Activated T-helper 9 cell treated with anti-CD3 and anti-CD28 coated beads, Interleukin-2, amount 50 U/mL, for 16 hours (primary cell): Measurements from ENCODE around the gene IFNLR1.
A peak's percentile ranks its signal among the peaks of the same experiment; 100 is the strongest.
"Not testable (repeated sequence)": the region's sequence is repeated elsewhere in the genome, so short reads cannot be mapped to it uniquely, and the experiment has no call there.

Source experiments
- DNase-seq: peaks from one replicate; pipeline ENCODE4 v3.0.0-alpha.2; 2020; ENCODE audit warnings: low read depth

The IFNLR1 gene

DNA sequence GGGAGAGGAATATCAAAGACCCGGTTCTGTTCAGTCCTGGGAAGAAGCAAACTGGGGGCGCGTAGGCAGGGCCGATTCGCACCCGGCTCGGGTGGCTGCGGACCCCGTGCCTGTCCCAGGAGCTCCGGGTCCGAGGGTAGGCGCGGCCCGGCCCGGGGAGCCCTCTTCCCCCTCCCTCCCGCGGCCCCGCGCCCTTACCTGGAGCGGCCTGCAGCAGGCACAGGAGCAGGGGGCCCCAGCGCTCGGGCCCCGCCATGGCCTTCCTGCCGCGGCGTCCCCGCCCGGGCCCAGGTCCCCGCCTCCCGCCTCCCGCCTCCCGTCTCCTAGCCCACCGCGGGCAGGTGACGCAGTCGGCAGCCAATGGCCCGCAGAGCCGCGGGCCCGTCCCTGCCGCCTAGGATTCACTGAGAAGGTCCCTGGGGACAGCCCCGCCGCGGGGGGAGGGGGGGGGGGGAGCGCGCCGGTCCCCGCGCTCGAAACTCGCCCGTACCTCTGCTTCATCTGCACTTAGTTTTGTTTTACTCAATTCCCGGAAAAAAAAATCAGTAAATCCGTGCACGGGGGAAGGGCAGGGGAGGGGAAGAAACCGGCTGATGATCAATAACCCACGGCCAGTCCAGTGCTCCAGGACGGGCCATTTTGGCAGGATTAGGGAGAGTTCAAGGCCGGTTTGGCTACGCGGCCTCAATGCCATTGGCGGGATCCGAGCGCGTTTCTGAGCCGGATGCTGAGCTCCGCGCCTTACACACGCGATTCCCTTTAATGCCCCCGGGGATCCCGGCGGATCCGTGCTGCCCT lies at the start of gene IFNLR1:
TSS of gene IFNLR1 (minus strand) at position 297 of the 798 bp plus-strand sequence. CDS start at position 256, 41 bp downstream.
- peak; percentile 62 for DNase-seq

DNA sequence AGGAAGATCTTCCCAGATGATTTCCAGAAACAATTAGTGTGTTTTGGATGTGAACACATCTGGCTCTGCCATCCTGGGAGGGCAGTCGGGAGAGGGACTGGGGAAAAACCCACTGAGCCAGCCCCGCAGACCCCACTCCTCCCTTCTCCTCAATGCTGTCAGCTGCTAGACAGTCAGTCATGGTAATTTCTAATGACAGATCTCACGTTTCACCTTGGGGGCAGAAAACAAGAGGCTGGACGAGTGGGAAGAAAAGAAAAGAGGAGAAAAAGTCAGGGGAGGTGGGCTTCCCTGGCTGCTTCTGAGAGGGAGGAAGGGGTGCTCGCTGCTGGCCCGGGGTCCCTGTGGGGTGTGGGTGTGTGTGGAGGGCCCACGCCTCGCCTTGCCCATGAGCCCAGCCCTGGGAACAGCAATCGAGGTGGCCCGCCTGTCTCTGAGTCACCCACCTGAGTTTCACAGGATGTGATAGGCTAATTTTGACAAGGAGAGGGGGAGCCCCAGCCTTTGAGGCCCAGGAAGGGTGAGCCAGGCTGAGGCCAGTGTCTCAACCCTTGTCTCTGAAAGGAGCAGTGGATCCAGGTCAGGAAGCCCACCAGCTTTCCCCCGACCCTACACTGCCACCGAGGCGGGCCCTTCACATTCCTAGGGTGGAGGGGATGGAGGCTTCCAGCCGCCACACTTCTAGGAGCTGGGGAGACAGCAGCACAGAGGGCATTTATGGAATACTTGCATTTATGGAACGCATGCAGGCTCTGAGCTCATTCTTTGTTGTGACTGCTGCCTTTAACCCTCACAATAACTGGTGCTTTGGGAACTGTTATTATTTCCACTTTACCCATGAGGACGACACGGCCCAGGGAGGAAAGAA lies 49.1 kb upstream of the IFNLR1 start:
- peak; percentile 12 for DNase-seq

DNA sequence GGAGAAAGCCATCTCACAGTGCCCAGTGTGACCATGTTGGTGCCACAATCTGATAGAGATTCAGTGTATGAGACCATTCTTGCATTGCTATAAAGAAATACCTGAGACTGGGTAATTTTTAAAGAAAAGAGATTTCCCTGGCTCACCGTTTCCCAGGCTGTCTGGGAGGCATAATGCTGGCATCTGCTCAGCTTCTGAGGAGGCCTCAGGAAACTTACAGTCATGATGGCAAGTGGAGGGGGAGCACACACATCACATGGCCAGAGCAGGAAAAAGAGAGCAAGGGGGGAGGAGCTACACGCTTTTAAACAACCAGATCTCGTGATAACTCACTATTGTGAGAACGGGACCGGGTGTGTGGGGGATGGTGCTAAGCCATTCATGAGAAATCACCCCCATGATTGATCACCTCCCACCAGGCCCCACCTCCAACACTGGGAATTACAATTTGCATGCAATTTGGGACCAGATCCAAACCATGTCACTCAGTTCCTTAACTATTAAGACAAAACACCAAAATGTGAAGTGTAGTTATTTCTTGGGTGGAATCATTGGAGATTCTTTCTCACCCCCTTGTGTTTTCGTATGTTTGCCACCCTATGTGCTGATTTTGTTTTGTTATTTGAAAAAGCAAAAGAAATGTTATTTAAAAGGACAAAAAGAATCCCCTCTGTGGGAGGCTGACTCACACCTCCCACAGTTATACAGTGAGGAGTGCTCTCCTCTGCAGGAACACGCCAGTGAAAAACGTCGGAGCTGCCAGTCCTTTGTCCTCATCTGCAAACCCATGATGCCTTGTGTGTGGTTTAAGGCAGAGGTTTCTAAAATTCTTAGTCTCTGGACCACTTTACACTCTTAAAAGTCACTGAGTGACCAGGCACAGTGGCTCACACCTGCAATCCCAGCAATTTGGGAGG lies 46.9 kb upstream of the IFNLR1 start:
- DNase-seq = no peak

DNA sequence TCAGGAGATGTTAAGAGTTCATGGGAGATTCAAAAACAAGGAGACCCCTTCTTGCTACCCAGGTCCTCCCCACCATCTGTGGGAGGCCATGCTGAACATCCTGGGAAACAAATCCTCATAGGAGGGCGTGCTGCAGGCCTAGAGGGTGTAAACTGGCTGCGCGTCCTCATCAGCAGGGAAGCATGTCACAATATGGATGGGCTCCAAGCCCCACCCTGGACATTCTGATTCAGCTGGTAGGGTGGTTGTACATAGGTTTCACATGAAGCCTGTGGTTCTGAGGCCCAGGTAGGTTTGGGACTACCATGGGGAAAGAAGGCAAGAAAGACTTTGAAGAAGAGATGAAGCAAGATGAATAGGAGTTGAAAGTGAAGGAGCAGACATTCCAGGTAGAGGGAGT lies 44.6 kb upstream of the IFNLR1 start:
- DNase-seq = no peak

DNA sequence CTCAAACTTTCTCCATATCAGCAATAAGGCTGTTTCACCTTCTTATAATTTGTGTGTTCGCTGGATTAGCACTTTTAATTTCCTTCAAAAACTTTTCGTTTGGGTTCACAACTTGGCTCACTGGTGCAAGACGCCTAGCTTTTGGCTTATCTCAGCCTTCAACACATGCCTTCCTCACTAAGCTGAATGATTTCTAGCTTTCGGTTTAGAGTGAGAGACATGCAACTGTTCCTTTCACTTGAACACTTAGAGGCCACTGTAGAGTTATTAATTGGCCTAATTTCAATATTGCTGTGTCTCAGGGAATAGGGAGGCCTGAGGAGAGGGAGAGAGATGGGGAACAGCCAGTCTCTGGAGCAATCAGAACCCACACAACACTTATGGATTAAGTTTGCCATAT lies 41.2 kb upstream of the IFNLR1 start:
- DNase-seq = no peak

DNA sequence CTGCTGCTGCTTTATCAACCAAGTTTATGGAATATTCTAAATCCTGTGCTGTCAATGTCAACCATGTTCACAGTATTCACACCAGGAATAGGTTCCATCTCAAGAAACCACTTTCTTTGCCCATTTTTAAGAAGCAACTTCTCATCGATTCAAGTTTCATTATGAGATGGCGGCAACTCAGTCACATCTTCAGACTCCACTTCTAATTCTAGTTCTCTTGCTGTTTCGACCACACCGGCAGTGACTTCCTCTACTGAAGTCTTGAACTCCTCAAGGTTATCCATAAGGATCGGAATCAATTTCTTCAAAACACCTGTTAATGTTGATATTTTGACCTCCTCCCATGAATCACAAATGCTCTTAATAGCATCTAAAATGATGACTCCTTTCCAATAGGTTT lies 39.7 kb upstream of the IFNLR1 start:
- no peak for DNase-seq

DNA sequence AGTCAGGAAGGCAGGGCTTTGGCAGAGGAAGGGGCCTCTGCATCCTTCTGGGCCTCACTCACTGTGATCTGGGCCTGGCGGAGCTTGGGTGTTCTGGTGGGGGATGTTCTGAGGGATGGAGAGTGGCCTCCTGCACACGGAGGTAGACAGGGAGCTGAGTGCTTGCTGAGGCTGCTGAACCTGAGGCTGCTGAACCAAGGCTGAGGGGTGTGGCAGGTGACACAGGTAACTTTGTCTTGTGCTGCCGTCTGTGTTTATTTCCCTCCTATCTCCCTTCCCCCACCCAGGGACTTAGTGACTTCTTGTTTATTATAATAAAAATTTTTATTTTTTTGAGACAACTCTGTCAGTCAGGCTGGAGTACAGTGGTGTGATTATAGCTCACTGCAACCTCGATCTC lies 37.7 kb upstream of the IFNLR1 start:
- DNase-seq = no peak

DNA sequence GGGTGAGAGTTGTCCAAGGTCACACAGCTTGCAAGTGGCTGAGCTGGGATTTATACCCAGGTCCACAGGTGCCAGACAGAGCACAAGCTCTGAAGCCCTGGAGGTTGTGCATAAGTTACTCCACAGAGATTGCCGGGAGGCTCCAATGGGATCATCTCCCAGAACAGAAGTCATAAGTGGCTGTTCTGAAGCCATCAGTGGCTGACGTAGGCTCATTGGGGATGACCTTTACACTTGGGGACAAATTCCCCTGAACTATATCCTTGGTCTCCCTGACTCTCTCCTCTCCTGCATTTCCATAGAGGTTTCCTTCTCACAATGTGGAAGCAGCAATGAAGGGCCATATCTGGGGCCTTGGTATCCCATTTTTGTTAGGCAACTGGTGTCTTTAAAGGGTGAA lies 37.0 kb upstream of the IFNLR1 start:
- no peak for DNase-seq

DNA sequence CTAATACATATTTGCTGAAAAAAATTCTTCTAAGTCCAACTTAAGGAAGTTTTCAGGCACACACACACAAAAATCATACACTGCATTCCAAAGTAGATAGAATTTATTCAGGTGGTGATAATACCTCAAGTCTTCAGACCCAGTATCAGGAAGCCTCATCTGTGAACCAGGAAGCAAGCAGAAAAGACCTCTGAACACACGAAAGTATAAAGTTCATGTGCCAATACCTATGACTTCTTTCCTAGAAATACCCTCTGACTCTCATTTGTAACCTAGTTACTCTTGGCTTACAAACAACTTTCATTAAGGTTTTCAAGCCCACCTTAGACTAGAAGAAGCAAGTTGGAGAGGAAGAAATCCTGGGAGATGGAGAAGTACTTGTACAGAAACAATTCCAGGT lies 35.7 kb upstream of the IFNLR1 start:
- DNase-seq = no peak

DNA sequence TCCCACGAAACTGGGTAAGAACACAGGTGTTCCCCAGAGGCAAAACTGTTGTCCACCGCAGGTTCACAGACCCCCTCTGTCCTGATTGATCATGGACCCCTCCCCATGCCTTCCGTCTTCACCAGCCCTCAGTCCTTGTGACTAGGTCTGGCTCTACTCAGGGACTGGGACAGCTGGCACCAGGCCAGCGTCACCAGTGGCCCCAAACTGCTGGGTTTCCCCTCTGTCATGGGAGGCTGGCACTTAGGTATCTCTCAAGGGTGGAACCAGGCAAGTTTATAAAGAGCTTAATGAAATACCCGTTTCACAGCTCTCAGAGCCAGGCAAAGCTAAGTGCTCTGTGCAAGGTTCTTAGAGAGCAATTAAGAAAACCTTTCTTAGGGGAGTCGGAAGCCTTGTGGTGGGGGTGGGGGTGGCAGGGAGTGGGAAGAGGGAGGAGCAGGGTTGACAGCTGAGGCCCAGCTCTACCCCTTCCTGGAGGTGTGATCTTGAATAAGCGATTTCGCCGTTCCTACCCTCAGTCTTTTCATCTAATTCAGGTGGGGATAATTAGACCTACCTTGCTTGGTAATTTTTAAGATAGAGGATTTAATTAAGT lies 35.0 kb upstream of the IFNLR1 start:
- no peak for DNase-seq

DNA sequence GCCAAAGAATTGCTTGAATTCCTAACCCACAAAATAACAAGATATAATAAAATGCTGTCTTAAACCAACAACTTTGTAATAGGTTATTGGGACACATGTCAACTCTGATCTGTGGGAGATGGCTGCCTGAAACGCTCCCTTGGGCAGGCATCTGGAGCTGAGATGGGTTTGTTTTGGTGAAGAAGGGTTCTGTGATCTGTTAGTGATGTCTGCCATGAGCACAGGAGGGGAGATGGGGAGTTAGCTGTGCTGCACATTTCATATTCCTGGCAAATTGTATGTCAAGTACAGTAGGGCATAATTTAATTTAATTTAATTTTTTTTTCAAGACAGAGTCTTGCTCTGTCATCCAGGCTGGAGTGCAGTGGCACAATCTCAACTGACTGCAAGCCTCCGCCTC lies 34.2 kb upstream of the IFNLR1 start:
- no peak for DNase-seq

DNA sequence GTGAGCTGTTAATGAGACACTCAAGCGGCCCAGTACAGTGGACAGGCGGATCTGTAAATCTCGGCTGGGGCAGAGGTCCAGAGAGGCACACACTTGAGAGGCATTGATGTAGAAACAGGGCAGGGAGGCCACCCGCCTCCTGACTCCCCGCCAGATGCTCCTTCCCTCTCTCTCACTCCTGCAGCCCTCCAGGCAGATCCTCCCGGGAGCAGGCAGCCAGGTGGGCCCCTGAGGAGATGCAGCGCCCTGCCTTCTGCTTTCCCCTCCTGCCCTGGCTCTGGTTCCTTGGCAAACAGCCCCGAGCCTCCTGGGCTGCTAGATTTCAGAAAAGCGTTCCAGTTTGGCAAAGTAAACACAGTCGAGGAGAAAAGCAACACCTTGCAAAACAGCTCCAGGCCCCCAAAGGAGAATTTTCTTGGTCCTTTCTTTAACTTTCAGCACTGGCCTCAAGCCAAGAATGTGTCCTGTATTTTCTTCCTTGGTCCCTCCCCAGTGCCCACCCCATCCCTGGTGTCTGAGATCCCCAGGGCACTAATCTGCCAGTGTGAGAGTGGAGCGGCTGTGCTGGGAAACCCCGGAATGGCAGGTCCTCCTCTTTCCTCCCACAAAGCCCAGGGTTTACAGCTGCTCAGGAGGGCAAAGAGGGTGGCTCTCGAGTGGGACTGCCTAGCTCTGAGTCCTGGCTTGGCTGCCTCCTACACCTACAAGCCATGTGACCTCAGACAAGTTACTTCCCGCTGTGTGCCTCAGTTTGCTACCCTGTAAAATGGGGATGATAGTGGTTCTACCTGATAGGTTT lies 29.4 kb upstream of the IFNLR1 start:
- DNase-seq = no peak

DNA sequence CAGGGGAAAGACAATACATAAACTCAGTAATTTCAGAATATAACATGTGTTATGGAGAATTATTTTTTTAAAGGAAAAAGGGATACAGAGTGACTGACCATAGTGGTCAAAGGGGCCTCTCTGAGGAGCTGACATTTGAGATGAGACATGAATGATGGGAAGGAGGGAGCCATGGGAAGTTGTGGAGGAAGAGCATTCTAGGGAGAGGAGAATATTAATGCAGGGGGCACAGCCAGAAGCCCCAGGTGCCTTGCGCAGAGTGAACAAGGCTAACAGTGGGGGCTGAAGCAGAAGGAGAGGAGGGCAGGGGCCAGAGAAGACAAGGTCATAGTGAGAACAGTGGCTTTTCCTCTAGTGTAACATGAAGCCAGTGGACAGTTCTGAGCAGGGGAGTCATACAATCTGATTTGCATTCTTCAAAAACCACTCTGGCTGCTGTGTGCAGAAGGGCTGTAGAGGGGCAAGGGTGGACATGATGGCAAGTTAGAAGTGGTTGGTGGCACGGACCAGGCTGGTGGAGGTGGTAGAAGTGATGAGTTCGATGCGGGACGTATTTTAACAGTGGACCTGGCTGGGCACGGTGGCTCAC lies 28.2 kb upstream of the IFNLR1 start:
- DNase-seq = no peak

DNA sequence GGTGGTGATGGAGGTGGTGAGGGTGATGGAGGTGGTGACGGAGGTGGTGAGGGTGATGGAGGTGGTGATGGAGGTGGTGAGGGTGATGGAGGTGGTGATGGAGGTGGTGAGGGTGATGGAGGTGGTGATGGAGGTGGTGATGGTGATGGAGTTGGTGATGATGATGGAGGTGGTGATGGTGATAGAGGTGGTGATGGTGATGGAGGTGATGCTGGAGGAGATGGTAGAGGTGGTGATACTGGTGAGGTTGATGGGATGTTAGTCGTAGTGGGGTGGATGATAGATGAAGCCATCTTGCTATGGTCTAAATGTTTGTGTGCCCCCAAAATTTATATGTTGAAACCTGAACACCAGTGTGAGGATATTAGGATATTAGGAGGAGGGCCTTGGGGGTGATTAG lies 25.3 kb upstream of the IFNLR1 start:
- no peak for DNase-seq

DNA sequence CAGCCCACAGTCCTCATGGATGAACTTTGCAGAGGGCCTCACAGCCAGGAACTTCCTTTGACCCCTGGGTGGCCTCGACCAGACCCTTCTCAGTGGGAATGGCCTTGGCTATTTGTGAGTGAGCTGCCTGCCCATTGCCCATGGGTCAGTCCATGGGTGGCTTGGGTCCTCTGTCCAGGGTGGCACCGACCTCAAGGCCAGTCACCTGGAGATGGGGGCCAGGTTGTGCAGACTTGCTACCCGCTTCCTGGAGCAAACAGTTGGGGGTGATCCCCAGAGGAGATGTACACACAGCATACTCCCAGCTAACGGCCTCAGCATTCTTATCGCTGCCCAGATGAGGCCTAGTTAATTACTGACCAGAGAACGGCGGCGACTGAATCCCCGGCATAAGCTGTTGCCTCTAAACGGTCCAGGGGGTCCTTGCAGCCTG lies 23.1 kb upstream of the IFNLR1 start:
- DNase-seq = no peak

DNA sequence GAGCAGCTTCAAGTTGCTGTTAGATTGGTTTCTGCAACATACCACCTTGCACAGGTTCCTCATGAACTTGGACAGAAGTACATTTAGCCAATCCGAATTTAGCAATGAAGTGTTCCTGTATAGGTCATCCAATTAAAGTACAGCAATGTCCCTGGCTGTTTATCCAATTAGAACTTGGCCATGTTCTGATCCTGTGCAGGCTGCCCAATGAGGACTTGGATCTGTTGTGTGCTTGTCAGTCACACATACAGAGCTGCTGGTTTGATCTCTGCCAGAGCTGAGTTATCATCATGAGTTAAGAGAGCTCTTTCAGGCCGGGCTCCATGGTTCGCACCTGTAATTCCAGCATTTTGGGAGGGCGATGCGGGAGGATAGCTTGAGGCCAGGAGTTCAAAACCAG lies 22.0 kb upstream of the IFNLR1 start:
- DNase-seq = no peak

DNA sequence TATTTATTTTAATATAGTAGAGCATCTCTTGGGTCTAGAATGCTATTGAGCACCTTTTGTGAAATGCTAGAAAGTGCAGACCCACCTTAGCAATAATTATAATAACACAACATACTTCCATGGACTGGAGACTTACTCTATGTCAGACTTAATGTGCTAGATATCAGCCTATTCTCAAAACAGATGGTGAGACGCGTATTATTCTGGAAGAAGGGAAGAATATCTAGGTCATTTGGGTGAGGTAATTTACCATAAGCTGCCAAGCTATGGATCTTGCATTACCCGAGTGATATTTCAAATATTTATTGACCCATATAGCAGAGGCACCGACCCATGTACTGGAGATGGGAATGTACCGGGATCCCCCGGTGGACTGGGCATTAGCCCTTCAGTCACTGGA lies 20.6 kb upstream of the IFNLR1 start:
- DNase-seq = no peak

DNA sequence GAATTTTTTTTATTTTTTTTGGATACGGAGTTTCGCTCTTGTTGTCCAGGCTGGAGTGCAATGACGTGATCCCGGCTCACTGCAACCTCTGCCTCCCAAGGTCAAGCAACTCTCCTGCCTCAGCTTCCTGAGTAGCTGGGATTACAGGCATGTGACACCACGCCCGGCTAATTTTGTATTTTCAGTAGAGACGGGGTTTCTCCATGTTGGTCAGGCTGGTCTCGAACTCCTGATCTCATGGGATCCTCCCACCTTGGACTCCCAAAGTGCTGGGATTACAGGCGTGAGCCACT lies 20.3 kb upstream of the IFNLR1 start:
- not testable (repeated sequence) for DNase-seq

DNA sequence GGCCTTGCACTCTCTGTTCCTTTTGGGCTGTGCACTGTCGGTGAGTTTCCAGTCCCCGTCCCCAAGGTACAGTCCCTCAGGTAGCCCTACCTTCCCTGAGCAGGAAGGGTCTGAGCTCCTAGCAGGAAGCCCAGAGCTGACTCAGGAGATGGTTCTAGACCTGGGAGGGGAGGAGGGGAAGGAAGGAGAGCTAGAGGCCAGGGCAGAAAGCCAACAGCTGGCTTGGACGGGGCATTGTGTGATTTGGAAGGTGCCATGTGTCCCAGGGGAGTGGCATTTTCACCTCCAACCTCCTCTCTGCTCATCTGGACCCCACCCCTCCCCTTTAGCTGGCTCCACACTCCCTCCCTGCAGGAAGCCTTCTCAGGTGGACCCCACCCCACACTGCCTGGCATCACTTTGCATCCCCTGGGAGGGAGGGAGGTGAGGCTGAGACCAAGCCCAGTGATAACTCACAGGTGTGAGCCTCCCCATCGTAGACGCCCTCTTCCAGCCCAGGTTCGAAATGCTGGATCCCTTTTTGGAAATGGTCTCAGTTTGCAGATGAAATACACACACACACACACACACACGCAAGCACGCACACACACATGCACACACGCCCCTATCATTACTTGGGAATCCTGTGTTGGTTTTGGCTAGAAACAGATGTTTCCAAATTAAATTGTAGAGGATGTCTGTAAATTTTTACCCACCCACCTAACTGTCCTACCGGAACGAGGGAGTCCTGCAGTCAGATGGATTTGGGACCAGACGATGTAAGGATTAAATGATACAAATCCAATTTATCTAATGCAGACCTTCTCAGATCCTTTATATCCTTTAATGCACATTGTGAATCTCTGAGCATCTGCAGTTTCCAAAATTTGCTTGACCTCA lies 19.7 kb upstream of the IFNLR1 start:
- no peak for DNase-seq

DNA sequence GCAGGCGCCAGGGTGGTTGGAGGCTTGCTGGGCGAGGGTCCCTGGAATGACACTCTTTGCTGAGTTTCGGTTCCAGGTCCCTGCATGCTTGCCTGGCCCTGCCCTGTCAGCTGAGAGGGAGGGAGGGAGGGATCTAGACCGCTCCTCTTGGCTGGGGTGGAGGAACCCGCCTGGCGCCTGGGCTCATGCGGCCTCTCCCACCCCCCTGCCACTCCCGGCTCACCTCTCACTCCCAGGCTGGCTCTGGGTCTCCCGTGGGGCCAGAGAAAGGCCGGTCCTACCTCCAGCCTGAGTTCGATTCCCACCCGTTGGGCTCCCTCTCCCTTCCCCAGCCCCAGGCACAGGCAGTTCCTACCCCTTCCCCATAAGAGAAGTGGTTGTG lies 19.0 kb upstream of the IFNLR1 start:
- DNase-seq = no peak
